C4-2B (cell line): ENCODE results near the gene FHIT.

Experiments
- ZFX ChIP-seq: fragments of 450-650 bp; IDR thresholded peaks from 2 replicates; pipeline ENCODE4 v1.6.1; 2017
- TF ChIP-seq, protein P1 (sequence below): fragments of 450-650 bp; conservative IDR thresholded peaks from 2 replicates; pipeline ENCODE4 v1.5.1; 2017; ENCODE audit warnings: mild to moderate bottlenecking

DNA sequence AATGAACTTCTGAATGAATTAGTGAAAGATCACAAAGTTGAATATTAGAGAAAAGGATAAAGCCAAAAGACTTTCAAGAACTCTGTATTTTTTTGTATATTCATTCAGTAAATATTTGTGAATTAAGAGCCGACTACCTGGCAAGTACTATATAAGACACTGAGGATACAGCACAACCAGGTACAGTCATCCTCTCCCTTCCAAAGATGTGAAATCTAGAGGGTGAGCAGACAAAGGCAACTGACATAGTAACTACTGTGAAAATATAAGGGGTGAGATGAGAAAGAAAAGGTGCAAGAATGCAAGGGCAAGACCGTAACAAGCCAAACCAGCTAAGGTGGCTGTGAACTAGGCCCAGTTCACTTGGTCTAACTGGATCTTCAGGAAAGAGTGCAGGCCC is 1226.9 kb downstream of the FHIT start:
- TF ChIP-seq, protein P1, sequence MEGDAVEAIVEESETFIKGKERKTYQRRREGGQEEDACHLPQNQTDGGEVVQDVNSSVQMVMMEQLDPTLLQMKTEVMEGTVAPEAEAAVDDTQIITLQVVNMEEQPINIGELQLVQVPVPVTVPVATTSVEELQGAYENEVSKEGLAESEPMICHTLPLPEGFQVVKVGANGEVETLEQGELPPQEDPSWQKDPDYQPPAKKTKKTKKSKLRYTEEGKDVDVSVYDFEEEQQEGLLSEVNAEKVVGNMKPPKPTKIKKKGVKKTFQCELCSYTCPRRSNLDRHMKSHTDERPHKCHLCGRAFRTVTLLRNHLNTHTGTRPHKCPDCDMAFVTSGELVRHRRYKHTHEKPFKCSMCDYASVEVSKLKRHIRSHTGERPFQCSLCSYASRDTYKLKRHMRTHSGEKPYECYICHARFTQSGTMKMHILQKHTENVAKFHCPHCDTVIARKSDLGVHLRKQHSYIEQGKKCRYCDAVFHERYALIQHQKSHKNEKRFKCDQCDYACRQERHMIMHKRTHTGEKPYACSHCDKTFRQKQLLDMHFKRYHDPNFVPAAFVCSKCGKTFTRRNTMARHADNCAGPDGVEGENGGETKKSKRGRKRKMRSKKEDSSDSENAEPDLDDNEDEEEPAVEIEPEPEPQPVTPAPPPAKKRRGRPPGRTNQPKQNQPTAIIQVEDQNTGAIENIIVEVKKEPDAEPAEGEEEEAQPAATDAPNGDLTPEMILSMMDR = no peak
- no peak for TF ChIP-seq ZFX
